NCI-H82 treated with DMSO at 0.1 percent for 48 hours (cell line): ENCODE measurements around the gene GDI2.
"Not testable (repeated sequence)": the region's sequence is repeated elsewhere in the genome, so short reads cannot be mapped to it uniquely, and the experiment has no call there.

Source experiments
- DNase-seq: peaks from one replicate; lab custom pipeline; 2025; ENCODE audit not compliant: unreplicated experiment; lab: John Stamatoyannopoulos, UW

The GDI2 gene

DNA sequence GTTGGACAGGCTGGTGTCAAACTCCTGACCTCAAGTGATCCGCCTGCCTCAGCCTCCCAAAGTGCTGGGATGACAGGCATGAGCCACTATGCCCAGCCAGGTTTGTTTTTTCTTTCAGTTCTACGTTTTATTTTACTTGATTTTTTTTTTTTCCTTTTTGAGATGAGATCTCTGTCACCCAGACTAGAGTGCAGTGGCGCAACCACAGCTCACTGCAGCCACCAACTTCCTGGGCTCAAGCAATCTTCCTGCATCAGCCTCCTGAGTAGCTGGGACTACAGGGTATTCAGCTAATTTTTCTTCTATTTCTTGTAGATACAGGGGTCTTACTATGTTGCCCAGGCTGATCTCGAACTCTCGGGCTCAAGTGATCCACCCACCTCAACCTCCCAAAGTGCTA, 24.3 kb downstream of the GDI2 start:
- no peak for DNase-seq

DNA sequence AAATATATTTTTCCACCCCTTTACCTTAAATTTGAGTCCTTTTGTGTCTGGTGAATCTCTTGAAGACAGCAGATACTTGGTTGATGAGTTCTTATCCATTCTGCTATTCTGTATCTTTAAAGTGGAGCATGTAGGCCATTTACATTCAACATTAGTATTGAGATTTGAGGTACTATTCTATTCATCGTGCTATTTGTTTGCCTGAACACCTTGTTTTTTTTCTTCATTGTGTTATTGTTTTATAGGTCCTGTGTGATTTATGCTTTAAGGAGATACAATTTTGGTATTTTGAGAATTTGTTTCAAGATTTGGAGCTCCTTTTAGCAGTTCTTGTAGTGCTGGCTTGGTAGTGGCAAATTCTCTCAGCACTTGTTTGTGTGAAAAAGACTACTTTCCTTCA, 29.9 kb downstream of the GDI2 start:
- DNase-seq, result no peak

DNA sequence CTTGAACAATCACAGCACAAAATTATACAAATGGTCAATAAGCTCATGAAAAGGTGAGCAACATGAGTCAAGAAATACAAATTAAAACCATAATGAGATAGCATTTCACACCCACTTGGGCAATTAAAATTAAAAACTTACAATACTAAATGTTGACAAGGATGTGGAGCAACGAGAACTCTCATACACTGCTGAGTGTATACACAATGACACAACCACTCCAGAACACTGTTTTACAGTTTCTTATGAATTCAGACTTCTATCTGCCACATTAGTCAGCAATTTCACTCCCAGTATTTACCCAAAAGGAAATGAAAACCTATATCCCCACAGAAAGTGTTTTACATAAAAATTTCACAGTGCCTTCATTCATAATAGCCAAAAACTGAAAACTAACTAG, 31.1 kb downstream of the GDI2 start:
- no peak for DNase-seq

DNA sequence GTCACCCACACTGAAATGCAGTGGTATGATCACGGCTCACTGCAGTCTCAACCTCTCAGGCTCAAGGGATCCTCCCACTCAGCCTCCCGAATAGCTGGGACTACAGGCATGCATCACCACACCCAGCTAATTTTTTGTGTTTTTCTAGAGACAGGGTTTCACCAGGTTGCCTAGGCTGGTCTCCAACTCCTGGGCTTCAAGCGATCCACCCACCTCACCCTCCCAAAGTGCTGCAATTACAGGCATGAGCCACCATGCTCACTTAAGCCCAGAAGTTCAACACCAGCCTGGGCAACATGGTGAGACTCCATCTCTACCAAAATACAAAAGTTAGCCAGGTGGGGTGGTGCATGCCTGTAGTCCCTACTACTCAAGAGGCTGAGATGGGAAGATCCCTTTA, 33.5 kb downstream of the GDI2 start:
- no peak for DNase-seq

DNA sequence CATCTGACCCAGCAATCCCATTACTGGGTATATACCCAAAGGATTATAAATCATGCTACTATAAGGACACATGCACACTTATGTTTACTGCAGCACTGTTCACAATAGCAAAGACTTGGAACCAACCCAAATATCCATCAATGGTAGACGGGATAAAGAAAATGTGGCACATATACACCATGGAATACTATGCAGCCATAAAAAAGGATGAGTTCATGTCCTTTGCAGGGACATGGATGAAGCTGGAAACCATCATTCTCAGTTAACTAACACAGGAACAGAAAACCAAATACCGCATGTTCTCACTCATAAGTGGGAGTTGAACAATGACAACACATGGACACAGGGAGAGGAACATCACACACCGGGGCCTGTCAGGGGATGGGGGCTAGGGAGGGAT, 35.5 kb downstream of the GDI2 start:
- DNase-seq, result not testable (repeated sequence)

DNA sequence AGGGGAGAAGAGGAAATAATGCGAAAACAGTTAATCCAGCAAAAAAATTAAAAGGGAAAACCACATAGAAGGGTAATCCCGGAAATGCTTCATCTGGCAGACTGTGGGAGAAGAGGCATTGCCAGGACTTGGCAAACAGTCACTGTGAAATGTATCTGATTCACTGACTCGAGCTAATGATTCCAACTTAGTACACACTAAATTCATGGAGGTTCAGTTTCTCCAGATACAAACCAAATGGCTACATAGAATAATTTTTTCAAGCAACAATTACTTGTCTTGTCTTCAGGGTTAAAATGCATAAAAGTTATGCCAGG, 36.4 kb downstream of the GDI2 start:
- DNase-seq, result no peak

DNA sequence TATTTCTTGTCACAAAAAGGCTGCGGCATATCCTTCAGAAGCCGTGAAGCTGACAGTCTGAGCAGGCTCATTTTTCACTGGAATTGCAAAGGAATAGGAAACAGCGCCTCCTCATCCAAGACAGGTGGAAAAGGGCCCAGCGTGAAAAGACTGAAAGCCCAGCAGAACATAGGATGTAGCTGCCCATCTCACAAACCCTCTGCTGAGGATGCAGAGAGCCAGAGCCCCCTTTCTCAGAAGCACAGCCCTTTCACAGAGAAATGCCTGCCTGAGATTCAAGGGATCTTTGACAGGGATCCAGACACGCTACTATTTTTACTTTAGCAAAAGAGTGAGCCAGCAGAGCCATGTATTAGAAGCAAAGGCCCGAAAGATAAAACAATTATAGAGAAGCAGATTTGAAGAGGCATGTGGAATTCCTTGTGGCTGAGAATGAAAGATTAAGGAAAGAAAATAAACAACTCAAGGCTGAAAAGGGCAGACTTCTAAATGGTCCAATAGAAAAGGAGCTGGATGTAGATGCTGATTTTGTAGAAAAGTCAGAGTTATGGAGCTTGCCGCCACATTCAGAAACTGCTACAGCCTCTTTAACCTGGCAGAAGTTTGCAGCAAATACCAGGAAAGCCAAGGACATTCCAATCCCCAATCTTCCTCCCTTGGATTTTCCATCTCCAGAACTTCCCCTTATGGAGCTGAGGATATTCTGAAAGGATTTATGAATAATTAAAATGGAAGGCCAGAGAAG, 36.9 kb downstream of the GDI2 start:
- DNase-seq, result no peak

DNA sequence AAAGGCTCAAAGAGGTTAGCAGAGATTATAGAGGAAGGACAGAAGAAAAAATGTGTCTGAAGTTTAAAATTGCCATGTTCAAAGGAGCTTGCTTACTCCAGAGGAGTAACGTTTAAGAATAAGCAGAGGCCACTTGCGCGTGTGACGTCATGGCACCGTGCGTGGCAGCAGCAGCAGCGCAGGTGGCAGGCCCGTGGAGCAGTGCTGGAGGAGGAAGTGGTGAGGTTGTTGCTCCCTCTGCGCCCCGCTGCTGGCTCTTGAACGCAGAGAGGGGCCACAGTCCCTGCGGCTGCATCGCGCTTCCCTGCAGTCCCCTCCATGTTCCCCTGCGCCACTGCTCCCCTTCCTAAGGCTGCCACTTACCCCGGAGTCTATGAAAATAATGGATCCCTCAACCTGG, 37.5 kb downstream of the GDI2 start:
- no peak for DNase-seq

DNA sequence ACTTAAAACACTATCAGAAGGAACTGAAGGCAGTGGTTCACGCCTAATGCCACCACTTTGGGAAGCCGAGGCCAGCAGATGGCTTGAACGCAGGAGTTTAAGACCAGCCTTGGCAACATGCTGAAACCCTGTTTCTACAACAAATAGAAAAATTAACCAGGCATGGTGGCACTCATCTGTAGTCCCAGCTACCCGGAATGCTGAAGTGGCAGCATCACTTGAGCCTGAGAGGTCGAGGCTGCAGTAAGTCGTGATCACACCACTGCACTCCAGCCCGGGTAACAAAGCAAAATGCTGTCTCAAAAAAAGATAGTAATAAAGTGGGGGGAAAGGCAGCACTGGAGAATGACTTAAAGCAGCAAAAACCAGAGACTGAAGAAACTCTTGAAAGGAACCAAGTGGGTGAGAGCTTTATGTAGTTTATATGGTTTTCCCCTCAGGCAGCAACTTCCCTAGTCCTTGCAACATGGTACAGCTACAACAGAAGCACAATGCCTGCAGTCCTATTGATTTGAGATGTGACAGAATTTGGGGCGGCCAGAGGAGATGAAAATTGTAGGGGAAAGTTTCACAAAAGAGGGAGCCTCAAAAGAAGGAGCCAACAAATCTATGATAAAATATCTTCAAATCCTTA, 38.1 kb downstream of the GDI2 start:
- DNase-seq, result no peak

DNA sequence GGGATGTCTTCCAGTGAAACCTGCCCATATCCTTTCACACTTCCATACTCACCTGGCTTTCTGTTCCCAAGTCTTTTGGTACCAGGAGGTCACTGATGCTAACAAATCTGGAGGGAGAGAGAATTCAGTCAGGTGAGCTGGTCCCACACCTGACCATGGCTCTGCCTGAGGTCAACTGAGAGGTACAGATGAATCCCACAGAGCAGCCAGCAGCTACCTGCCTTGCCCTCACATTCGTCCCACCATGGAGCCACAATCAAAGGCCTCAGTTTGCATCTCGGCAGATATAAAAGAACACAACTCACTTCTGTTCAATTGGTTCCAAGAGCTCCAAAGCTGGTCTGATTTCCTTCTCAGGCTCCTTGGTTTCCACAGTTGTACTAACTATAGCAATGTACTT, 47.0 kb downstream of the GDI2 start:
- no peak for DNase-seq

DNA sequence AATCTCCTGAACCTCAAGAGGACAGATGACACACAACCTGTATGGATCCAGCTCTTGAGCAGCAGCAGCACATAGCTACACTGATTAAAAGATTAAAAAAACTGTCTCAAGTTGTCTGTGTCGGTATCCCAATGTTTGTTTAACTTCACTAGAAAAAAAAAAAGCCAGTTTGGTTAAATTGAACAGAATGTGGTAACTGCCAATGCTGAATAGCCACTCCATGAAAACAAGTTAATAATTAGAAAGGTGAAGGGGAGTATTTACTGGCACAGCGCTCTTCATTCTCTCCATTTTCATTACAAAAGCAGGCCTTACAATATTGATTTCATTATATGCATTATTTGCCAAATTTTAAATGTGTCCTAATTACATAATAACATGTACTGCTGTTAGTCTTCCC, 47.6 kb downstream of the GDI2 start:
- no peak for DNase-seq

DNA sequence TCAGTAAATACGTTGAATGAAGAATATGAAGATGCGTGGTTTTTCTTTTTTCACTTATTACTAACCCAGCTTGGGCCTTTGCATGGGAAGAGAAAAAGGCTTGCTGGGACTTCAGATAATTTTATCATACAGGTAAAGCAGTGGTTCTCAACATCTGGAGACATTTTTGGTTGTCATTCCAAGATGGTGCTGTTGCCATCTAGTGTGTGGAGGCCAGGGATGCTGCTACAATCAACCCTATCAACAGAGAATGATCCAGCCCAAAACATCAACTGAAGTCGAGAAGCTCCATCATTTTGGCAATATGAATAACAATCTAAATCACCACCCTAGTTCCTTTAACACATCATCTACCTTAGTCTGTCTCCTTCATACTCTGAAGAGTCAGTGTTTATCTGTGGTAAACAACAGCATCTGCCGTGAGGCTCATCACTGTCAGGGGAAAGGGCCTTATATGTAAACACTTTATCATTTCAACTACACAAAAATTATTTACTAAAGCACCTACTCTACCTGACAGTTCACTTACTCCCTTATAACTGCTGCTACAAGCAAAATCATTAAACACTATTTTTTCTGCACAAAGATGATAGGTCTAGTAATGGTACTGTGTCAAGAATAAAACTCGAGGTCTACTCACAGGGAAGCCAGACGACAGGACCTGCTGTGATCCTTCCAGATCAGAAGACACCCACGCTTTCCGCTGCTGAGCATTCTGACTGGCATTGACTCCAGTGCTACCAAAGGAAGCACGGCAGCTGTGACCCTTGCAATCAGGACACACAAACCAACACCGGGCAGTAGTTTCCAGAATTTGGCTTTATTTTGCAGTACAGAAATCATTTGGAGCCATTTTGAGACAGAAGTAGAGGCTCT, 48.6 kb downstream of the GDI2 start:
- DNase-seq, result no peak

DNA sequence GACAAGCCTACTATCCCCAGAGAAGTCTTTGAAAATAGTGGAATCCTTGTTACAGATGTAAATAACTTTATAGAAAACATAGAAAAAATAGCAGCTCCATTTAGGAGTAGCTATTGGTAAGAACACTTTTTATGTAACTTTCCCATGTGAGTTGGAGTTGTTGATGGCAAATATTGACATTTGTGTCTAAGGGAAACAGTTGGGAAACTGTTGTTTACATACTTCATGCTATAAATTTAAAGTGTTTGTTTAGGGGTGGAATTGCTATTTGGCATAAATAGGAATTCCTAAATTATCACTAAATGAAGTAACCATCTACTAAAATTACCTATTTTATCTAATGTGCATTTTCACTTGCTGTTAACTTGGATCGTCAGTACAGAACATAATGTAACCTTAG, 50.7 kb downstream of the GDI2 start:
- DNase-seq, result no peak

DNA sequence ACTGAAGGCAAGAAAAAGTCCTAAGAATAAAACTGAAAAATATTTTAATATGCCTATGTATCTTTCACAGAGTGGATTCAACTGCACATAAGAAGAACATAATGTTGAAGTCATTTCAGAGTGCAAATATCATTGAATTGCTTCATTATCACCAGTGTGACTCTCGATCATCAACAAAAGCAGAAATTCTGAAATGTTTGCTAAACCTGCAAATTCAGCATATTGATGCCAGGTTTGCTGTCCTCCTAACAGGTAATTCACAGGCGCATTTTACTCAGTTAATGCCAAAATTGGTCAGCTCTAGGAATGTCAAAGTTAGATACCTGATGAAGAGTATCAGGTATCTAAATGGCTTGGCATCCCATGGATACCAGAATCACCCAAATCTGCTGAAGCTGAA, 52.0 kb downstream of the GDI2 start:
- DNase-seq, result no peak

DNA sequence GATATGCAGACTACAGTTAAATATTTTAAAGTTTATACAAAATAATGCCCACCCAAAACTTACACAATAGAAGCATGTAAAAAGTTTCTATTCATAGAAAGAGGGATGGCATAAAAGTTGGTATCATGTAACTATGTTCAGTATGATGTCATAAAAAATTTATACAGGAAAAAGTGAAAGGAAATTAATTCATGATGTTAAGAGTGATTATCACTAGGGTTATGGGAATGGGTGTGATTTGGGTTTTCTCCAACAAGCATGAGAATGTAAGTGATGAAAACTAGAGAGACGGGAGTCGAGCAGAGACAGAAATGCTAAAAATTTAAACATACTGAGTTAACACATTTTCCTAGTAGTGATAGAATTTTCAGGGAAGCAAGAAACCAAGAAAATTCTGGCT, 52.7 kb downstream of the GDI2 start:
- no peak for DNase-seq

DNA sequence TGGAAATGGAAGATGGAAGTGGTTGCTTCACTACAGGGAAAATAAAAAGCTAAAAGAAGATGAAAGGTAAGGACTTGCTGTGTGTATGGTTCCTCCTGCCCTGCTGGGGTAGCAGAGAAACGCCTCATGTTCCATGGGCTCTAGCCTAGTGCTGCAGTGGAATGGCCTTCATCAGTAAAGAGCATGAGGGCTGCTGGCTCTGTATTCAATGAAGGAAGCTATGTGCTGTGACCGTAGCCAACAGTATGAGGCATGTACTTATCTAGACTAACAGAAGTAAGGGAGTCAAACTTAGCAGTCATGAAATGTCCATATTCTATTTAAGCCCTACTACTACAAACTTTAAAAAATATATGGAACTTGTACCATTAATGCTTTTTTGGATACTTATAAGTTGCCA, 54.3 kb downstream of the GDI2 start:
- no peak for DNase-seq

DNA sequence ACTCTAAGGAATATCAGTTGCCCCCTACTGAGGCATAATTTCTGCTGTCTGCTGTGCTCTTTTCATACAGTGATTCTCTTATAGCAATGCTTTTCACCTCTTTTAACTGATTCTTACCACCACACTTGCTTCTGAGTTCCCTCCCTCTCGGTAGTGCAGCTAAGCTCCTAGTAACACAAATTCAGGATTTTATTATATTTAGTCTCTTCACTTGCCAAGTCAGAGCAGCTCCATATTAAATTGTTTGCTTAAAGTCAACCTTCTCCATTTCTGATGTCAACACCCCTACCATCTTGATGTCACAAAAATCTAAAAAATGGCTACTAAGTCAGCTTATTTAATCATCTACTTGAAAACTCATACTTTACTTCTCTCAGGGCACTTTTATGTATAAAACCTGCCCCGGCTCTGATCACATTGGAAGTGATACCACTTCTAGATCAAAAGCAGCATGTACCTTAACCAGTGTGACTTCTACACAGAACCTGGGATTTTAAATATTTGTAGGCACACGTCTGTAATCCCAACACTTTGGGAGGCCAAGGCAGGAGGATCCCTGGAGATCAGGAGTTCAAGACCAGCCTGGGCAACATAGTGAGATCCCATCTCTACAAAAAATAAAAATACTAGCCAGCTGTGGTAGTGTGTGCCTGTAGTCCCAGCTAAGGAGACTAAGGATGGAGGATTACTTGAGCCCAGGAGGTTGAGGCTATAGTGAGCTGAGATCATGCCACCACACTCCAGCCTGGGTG, 55.3 kb downstream of the GDI2 start:
- no peak for DNase-seq

DNA sequence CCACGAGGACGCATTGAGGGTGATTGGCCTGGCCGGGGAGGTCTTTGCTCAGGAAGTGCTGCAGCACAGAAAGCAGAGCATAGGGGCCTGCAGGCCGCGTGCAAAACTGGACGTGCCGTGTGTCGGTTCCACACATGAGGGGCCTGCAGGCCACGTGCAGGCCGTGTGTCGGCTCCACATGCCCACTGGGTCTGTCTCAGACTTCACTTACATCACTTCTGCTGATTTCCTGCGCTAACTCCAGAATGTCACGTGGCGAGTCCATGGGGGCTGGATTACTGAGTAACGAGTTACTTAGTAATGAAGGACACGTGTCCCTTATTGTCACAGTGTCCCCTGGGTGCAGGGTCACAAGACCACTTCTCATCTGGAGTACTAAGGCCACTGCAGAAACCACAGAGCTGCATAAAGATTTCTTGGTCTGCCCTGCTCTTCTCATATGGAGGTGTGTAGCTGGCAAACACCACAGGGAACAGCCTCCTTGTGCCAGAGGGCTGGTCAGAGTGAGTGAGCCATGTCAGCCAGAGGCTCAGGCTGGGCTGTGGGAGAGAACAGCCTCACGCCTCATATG, 60.8 kb downstream of the GDI2 start:
- DNase-seq, result no peak

DNA sequence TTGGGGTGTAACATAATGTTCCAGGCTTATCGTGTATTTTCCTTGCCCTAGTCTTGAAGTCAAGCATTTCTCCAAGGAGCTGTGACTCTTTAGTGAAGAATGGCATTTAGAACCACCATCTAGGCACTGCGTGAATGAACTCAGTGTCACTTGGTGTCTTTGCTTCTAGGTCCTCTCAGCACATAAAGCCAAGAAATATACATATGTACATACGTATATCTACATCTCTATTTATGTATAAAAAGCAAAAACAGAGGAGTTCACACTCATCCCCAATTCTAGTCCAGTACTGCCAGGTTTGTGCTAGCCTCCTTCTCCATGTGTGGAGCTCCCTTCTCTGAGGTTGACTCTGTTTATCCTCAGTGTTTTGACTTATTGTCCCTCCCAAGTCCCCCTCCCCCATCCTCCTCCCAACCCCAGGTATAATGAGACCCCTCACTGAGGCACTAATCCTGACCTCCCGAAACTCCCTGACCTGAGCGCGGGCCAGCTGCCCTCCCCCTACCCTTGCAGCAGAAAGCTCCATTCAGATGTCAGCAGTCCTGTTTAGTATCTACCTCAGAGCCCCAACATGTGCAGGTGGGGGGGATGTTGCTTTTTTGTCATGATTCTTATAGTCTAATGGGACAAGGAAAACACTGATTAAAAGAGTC, 61.5 kb downstream of the GDI2 start:
- no peak for DNase-seq

DNA sequence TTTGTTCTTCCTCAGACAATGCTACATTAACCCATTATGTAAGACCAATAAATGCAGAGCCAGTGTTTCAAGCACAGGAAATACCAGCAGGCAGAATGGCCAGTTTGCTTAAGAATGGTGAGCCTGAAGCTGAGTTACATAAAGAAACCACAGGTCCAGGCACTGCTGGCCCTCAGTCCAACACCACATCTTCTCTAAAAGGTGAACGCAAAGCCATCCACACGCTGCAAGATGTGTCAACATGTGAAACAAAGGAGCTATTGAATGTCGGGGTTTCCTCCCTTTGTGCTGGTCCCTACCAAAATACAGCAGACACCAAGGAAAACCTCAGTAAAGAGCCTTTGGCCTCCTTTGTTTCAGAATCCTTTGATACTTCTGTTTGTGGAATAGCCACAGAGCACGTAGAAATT, 64.8 kb downstream of the GDI2 start:
- no peak for DNase-seq

DNA sequence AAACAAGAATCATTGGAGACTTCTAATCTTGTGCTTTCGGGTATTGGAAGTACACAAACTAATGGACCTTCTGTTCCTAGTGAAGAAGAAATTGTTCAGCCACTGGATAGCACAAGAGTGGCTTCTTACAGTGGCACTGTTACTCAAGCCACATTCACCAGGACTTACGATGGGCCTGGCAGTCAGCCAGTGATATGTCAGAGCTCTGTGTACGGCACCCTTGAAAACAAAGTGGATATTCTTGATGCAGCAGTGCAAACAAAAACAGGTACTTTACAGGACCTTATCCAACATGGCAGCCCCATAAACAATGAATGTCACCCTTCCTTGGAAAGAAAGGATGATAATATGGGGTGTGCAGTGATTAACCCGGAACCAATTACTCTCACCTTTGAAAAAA, 67.0 kb downstream of the GDI2 start:
- DNase-seq, result no peak
